Hematopoietic multipotent progenitor cell treated with erythropoietin and hydrocortisone succinate and interleukin-3 and kit ligand, for 17 days (in vitro differentiated cells): ENCODE measurements around the gene DICER1.

Experiments used
- DNase-seq: peaks from one replicate; pipeline ENCODE4 v3.0.0-alpha.2; 2015; ENCODE audit warnings: low spot score

DICER1 gene

DNA sequence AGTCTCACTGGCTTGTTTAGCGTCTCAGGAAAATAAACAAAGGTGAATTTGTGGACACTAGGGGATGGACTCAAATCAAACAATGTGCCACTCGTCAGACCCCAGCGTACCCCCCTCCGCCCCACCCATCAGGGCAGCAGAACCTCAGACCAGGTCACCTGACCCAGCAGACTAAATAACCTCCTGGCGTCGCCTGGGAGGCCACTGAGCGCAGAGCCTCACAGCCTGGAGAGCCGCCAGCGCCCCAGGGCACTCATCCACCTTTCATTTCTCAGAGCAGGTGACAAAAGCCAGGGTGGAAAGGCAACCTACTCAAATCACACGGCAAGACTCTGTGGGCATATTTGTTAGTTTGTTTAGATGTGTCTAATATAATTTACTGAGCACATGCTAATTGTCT, 100.9 kb downstream of the DICER1 start:
- DNase-seq = no peak

DNA sequence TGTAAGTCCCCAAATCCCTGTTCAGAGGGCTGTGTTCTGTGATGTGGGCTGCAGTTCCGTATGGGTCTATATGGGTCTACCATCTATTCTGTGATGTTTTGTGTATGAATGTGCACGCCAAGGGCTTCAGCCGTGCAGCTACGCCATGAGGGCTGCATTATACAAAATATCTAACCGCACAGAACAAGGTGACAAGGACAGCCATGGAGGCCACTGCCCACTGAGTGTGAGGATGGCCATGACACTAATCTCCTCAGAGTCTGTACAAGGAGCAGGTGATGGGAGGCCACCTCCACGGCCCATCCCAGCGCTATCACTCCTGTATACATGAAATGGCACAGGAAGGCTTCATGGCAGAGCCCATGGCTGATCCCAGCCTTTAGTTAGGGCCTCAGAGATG, 102.0 kb downstream of the DICER1 start:
- DNase-seq = no peak

DNA sequence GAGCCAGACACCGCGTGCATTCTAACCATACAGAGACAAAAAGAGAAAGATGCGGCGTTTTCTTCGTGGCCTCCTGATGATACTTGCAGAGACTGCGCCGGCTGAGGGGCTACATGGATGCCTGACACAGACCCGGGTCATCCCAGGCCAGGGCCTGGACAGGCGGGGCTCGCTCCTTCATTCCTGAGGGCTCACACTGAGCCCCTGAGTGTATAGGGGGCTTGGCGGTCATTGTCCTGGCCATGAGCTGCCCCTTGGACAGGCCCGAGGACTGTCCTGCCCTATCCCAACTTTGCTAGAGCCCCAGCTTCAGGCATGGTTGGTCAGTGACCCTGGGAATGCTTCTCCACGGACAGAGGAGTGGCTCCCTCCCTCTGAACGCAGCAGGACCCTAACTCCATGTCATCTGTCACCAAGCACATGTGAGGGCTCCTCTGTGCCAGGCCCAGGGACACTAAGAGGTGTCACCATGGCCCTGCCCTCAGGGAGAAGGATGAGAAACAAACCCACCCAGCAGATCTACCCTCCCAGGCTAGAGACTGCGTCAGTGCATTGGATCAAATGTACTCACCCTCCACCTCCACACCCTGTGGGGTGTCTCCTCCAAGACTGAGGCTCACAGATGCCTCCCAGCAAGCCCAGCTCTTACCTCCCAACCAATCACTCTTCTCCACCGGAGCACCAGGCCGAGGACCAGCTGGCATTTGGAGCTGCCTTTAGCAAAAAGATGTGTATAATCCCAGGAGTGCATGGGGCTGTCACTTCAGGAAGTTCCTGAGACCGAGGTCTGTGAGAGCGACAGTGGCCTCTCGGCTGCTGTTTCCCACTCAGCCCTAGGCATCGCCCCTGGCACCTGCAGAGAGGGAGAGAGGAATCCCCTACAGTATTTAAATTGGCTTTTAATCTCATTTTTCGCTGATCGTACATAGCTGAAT, 102.7 kb downstream of the DICER1 start:
- DNase-seq = no peak

DNA sequence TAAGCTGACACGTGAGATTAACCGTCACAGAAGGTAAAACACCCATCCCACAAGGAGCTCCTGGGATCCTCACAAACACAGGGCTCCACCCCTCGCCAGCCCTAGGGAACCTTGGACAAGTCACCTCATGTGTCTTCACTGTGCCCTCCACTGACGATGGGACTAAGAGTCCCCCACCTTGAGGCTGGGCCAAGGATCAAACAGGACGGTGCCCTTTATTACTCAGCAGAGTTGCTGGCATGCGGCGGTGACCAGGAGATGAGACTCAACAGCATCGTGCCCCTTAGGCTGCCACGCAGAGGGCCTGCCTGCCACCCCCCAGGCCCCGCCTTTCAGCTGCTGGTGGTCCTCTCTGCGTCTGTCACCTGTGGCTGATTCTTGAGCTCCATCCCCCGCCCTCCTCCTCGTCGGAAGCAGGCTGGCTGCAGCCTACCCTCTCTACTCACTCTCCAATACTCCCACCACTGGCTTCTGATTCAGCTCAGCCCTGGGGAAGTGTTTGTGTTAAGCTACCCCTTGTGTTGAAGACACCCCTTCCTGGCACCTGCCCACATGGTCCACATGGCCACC, 105.2 kb downstream of the DICER1 start:
- DNase-seq = no peak

GRCh38 chr14:95049952-95050351, 107.4 kb downstream of the DICER1 start:
- DNase-seq = no peak

DNA sequence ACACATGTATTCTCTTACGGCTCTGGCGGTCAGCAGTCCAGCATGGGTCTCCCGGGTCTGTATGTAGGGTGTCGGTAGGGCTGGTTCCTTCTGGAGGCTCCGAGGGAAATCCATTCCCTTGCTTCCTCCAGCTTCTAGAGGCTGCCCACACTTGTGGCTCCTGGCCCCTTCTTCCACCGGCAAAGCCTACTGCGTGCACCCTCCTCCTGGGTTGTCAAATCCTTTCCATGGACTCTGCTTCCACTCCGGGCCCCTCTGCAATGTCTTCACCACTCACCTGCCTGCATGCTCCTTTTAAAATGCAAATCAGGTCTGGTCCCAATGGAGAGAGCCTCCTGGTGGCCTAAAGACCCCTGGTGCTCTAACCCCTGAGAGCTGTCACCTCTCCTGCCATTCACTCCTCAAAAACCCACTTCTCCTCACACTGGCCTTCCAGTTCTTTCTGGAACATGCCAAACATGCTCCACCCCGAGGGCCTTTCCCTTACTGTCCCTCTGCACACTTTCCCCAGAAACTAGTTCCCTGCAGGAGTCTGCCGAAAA, 108.5 kb downstream of the DICER1 start:
- DNase-seq = no peak

GRCh38 chr14:95047754-95048153, 109.6 kb downstream of the DICER1 start:
- DNase-seq = no peak

DNA sequence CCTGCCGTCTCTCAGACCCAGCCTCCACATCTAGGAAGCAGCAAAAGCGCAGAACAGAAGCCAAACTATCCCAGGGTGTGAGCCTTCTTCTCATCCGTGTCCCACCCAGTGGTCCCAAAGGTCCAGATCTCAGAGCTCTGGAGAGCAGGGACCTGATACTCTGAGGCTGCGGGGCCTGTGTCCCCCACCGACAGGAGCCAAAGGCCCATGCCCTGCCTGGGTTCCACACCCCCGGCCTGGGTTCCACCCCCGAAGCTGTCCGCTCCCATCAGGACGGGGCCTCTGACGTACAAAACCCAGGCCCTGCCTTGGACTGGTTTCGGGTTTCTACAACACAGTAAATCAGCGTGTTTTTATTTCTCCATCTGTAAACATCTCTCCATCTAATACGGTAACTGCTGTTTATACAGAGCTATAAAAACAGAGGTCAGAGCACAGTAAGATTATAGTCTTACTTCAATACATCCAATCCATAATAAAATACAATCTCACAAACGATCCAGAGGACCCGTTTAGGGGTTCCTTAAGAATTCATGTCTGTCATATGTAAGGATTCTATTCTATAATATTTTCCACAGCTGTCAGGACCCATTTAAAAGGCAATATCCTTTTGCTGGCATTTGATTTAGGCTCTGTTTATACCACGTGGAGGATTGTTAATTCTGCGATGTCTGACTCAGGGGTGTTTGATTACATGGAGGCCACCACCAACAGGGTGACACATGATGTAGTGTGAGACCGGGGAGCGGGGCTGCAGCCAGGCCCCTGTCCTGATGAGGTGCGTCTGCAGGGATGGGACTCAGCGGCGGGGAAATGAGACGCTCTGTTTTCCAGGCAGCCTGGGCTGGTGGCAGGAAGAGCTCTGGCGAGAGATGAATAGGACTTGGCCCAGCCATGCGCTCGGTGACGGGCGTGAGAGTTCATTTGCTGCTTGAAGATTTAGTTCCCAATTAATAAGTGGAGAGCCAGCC, 110.3 kb downstream of the DICER1 start:
- no peak for DNase-seq

DNA sequence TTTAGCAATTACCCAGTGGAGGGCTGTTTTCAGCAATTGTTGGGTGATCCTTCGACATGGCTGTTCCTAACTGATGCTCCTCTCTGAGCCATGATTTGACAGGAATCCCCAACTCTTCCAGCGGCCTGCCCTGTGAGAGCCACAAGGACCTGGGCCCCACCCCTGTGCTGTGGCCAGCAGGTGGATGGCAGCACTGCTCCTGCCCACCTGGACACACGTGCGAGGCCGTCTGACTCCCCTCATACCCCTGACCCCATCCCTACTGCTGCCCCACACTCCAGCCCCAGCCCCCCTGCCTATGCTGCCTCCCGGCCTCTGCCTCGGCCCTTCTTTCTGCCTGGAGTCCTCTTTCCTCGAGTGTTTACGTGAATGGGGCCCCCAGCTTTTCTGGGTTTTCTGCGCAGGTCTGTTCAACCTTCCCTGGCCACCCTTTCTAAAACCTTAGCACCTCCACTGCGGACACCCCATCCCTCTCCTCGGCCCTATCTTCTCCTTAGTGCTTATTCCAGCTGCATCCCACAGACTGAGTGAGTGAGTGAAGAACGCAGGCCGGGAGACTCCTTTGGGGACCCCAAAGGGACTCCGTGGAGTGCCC, 111.4 kb downstream of the DICER1 start:
- DNase-seq = no peak

DNA sequence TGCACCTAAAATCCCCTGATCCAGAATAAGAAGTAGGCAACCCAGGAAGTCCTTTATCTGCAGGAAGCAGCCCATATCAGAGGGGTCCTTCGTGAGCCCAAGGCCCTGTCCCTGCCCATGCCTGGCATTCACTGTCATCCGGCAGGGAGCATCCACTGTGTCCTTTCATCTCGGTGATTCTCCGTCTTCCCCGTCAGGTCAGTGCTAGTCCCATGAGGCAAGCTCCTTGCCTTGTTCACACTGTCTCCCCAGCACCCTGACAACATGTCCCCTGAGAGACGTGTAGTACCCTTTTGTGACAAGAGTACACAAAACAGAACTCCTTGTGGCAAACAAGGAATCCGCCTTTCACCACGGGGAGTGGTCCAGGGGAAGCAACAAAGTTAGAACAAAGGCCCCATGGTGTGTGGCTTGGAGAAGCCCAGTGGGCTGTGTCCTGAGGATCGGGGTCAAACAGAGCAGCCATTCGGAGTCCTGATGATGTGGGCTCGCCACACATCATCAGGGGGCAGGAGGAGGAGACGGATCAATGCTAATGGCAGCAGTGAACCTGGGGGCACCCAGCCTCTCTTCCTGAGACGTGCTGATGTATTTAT, 112.1 kb downstream of the DICER1 start:
- no peak for DNase-seq

- no peak for DNase-seq
Measured at GRCh38 chr14:95044463-95045105, 112.7 kb downstream of the DICER1 start.

DNA sequence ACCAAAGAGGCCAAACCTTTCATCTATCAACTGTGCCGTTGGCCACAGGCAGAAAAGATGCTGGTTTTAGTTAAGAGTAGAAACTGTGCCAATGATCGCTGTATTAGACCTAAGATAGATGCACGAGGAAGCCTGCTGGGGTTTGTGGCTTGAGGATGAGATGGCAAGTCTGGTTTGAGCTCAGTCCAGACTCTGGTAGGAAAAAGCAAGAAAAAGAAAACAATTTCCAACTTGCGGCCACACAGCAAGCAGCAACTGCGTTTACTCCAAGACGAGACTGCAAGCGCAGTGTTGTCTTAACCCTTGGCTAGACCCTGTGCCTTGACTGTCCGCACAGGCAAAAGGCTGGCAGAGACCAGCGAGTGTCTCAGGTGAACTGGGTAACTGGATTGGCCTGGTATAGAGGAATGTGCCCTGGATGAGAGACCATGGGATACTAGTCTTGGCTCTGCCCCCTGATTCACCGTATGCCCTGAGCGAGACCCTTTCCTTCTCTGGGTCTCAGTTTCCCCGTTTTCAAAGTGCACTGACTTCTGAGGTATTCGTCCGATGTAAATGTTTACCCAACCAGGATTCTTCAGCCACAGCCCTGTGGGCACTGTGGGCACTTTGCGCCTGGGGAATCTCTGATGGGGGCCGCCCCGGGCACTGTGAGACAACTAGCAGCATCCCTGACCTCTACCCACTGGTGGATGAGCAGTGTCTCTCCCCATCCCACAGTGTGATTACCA, 113.4 kb downstream of the DICER1 start:
- no peak for DNase-seq

DNA sequence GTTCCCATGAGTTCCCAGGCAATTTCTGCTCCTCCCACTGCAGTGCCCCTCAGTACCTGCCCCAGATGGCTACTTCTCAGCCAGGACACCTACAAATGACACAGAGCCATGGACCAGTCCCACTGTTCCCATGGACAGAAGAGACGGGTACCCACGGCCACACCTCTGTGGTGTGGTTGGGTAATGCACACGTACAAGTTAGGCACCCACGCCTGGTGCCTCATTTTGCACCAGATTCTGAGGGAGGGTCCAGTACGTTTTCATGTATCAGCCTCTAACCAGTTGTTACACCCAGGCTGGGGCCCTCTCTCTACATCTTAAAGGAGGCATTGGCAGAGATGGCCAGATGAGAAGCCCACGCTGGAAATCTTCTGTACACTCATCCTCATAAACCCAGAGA, 114.0 kb downstream of the DICER1 start:
- no peak for DNase-seq

DNA sequence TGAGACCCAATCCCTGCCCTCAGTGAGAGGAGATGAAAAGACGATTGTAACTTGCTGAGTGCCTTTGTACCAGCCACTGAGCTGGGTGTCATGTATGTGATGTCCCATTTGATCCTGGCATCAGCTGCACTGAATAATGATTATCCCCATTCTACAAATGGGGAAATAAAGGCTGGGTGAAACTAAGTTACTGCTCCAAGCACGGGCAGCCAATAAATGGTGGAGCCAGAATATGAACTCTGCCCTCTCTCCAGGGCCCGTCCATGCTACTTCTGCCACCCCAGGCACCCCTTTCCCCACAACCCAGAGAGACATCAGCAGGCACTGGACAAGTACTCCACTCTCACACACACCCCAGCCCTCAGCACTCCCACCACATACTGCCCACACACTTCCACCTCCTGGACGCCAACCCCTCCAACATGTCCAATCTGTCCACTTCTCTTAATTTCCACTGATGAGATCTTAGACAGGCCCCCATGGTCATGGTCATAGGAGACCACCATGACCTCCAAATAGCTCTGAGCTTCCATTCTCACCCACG, 115.8 kb downstream of the DICER1 start:
- no peak for DNase-seq

DNA sequence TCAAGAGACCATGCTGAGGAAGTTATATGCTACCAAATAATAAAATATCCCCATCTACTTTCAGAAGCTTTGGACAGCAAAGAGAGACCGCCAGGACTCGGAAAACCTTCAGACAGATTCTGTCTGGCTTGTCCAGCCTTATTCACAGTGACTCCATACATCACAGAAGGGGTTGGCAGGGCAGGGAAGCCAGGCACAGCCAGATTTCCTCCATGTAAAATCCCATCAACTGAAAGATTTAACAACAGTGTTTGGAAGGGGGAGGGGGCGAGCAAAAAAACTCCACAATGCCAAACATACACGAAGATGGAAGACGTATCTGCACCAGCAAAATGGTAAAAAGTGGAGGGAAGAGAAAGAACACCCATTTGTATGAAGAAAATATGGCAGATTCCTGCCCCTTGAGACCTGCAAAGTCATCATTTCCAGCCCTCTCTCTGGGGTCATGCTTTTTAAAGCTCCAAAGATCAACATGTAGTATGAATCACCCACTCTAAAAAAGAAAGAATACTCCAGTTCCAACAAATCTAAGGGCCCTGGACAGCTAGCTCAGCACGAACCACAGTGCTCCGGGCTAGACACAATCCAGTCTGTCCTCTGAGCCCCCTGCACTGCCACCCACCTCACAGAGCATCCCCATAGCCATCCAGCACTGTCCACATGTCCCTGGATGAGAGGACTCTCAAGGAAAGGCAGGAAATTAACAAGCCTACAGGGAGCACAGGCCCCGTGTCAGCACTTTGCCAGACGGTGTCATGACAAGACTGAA, 116.4 kb downstream of the DICER1 start:
- no peak for DNase-seq

DNA sequence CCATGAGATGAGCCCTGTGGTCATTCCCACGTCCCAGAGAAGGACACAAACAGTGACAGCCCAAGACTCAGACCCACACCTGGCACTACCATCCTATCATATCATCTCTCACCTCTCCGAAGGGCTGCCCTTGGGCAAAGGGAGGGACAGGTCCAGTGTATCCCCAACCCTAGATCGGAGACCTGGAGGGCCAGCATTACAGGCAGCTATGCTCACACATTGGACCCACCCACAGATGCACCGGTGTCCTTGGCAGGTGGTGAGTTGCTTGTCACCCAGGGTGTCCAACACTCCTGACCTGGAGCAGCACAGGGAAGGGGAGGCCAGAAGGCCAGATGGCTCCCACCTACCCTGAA, 117.4 kb downstream of the DICER1 start:
- no peak for DNase-seq

DNA sequence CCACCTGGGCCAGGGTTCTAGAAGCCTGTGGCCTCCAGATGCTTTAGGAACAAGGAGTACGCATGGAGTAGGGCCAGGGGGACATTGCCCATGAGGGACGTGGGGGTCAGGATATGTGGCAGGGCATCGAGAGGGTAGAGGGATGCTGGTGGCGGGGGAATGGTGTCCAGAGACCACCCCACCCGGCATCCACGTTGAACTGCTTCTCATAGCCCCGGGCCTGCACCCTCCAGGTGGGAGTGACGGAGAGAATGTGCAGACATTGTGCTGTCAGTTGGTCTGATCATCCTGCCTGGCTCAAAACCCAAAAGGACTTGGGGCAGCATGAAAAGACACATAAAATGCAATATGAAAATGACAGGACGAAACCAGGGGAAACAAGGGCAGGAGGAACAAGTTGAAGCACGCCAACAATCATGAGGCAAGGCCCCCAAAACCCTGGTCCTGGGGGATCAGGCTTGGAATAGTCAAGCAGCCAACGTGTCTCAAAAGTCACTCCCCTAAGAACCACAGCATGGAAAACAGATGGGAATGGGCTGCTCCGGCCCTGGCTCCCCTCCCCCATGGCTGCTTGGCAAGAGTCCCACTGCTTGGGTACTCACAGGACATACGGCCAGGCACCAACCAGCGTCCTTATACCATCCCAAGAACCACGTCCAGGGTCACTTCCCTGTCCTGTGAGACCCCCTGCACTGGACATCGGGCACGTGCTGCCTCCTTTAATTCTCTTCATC, 117.9 kb downstream of the DICER1 start:
- DNase-seq = no peak

DNA sequence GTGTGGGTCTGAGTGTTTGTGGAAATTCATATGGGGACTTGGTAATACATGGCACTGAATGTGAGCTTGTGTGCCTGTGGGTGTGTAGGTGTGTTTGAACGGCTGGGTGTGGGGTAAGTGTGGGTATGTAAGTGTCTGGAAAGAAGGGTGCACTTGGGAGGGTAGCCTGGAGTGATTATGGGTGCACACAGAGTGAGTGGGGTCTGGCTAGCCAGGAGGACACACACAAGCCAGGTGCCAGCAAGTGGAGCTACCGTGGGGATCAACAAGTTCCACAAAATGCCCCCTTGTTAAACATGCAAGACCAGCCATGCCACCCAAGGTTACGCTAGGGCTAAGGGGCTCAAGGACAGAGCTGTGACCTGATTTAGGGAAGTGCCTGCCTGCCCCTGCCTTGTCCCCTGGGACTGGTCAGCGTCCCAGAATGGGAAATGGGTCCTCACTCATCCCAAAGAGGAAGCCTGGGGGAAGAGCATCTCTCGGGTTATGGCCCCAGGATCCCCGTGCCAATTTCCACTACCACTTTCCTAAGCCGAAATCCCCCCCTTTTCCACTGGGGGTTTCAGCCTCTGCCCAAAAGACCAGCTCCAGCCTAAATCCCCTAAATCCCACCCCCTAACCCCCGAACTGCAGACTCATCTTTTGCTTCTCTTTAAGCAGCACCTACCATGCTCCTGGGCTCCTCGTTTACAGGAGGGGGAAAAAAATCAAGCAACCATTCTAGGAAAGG, 118.6 kb downstream of the DICER1 start:
- no peak for DNase-seq
